NK-92 (cell line): ENCODE measurements around the gene DSTN.

Experiments used
- DNase-seq: peaks from one replicate; lab custom pipeline; 2025; ENCODE audit not compliant: unreplicated experiment; lab: John Stamatoyannopoulos, UW

DSTN gene

DNA sequence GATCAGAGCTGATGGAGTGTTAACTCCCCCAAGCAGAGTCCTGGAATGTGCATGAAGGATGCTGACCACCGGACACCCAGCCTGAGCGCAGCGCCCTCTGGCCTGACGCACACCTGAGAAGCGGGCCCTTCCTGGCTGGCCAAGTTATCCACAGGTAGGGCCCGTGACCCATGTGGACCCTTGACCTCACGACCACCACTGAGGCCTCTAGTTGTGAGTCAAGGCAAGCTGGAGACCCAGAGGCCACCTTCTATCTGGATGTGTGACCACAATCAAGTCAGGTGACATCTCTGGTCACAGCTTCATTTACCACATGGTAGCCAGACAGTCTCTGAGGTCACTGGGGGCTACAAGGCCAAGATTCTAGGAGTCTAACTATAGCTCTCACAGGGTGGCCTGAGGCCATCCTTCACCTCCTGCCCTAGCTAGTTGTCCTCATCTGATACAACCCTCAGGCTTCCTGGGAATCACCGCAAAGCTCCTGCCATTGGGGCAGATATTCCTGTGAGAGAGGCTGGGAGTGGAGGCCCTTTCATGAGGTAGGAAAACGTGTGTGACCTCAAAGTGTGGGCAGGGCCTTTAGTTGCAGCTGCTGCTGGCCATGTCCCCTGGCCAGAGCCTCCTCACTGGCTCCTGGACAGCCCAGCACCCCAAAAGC, 53.1 kb downstream of the DSTN start:
- DNase-seq: no peak

DNA sequence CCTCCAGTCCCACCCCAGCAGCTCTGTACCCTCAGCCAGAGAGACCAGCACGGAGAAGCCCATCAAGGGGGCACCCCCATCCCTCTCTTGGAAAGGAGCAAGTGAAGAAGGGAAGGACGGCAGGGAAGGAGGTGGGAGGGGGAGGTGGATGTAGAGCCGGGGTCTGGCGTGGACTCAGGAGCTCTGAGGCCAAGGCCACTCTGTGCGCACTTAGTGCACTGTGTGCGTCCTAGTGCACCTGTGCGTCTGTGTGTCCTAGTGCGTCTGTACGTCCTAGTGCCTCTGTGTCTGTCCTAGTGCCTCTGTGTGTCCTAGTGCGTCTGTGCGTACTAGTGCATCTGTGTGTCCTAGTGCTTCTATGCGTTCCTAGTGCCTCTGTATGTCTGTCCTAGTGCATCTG, 54.2 kb downstream of the DSTN start:
- DNase-seq: no peak

DNA sequence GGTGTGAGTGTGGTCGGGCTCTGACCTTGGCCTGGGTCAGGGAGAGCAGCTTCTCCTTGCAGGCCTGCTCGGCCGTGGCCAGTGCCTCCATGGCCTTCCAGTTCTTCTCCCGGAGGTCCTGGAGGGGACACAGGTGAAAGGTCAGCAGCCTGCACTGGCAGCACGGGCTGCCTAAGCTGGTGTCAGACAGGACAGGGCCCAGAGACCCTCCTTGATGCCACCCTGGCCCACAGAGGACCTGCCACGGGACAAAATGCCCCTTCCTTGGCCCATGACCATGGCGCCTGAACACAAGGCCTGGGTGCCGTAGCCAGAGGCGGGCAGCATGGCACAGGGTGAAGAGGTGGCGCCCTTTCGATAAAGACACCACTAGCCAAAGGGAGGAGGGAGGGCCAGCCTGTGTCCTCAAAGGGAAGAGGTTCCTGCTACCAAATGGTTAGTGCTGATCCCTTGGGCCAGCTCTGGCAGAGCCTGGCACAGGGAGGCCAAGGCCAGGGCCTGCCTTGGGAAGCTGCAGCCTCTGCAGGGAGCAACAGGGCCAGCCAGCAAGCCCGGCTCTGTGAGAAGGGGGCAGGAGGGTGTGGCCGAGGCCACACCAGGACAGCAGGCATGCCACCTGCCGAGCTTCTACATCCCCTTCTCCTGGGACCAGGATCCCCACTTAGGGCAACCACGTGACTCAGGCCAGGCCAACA, 54.8 kb downstream of the DSTN start:
- DNase-seq: no peak

DNA sequence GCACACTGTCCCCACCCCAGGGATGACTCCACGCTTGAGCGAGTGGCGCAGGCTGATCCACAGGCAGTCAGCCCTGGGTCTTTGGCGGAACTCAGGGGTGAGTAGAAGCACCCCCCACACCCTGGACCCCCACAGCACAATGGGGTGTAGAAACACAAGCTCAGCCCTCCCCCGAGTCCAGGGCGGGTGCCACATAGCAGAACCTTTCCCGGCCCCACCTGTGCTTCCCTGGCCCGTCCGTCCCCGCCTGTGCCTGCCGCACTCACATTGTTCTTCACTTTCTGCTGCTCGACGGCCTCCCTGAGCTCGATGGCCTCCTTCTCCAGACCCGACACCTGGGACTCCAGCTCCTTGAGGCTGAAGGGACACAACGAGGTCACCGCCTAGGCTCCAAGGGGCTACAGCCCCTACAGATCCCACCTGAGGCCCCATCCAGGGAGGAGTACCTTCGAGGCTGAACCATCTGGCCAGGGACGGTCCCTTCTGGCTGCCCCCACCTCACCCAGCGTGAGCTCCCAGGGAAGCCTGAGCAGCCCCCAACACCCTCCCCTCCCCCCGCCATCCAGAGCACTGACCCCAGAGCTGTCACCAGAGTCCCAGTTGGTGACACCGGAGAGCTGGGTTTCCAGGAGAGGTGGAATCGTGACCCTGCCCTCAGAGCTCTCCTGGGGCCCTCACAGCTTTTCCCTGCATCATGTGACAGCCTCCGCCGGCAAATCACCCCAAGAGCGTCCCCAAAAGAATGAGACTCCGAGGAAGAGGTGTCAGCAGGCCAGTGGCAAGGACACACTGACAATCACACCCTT, 55.6 kb downstream of the DSTN start:
- no peak for DNase-seq

DNA sequence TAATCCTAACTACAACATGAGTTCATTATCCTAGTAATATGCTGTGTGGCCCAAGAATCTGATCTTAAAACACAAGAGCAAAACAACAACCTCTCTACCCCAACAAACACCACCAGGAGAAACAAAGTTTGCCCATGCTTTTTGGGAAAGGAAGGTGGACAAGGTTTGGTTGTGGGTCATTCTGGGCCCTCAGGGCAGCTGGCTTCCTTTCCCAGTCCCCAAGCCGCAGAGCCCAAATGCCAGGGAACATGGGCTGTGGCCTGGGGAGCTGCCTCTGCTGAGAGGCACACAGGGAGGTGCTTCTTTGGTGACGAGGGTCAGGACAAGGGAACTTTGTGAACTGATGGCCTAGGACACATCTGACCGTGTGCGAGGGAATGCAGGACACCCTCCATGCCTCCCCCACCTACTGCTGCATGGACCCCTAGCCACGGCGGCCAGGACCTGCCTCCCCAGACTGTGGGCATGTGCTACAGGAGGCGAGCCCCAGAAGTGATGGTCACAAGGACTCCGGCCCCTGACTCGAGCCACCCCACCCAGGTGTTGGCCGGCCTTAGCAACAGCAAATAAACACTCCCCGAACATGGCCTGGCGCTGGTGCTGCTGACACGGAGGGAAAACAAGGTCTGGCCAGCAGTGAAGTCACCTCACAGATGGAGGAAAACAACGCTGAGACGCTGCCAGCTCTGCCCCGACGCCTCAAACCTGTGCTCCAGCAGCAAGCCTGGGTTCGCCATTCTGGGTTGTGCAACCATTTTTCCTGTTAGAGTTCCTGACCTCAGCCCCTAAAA, 56.5 kb downstream of the DSTN start:
- no peak for DNase-seq

DNA sequence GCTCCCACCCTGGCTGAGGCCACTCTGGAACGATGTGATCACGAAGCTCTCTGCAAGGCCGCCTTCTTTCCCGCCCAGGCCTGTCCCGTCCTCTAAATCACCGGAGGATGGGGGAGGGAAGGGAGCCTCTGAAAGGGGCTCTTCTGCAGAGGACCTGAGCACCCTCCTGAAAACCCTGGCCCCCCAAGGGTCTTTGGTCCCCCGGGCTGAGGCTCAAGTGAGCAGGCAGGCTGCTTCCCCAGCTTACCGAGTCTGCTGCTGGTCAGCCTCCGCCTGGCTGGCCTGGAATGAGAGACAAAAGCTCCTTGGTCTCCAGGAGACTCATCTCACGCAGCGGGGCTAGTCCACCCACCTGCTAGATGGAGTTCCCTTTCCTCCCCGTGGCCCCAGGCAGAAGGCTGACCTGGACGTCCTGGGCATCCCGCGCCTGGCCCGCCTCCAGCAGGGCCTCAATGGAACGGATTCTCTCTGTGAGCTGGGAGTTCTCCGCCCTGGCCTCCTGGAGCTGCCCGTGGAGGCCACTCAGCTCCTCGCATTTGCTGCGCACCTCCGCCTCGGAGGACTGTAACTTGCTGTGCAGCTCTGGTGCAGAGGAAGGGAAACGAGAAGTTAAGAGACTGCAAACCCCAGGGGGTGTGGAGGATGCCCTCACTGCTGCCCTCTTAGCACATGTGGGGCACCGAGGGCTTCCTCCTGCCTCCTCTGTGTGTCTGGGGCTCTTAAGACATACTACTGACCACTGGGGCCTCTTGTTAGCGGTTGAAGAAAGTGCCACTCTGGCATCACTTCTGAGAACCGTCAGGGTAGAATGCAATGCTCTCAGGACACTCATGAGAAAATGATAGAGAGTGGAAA, 57.5 kb downstream of the DSTN start:
- DNase-seq: no peak

DNA sequence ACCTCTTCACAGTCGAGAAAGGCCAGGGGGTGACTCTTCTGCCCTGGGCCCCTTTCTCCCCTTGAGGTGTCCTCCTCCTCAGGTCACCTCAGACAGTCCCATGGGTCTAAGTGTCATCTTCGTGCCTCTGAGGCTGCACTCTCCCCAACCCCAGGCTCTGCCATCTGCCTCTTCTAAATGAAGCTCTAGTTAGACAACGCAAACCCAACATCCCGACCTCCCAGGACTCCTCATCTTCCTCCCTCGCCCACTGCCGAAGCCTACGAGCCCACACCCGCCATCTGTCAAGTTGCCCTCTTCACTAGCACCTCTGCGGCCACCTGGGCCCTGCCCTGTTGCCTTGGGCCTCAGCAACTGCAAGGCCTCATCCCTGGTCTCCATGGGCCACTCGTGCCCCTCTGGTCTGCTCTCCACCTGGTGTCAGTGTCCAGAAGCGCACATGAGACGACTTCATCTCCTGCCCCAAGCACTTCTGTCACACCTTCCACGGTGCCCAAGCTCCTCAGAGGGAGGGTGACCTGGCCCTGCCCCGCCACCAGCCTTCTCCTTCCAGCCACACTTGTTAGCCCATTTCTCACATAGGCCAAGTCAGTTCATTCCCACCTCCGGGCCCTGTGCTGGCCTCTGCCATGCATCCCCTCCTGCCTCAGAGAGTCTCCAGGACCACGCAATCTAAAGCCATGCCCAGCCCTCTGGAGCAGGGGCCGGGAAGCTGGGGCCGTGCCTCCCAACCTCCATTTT, 58.4 kb downstream of the DSTN start:
- no peak for DNase-seq

DNA sequence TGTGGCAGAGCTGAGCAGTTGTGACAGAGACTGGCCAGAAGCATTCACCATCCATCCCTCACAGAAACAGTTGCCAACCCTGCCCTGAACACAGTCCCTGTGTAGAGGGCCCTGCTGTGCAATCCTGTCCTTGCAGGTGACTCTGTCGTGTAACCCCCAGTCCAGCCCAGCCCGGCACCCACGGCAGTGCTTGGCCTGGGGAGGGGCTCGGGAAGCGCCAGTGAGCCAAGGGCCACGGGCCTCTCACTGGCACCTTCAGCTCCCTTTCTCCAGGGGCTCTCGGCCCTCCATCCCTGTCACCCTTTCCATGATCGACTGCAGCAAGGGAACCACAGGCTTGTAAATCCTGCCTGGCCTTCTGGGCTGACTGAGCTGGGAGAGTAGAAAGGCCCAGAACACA, 59.1 kb downstream of the DSTN start:
- no peak for DNase-seq

DNA sequence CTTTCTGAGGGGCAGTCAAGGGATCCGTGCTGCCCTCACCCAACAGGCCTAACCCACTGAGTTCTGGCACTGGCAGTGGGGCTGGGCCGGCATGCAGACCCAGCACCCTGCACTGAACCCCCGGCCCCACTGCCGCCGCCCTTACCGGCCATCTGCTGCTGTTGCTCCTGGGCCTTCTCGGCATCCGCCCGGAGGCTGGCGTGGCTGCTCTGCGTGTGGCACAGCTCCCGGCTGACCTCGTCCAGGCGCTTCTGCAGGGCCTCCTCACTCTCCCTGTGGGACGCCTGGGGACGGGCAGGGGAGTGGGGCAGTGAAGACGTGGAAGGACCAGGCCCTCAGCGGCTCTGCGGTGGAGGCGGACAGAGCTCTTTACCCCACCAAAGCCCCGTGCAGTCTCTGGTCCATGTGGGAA, 59.8 kb downstream of the DSTN start:
- no peak for DNase-seq

DNA sequence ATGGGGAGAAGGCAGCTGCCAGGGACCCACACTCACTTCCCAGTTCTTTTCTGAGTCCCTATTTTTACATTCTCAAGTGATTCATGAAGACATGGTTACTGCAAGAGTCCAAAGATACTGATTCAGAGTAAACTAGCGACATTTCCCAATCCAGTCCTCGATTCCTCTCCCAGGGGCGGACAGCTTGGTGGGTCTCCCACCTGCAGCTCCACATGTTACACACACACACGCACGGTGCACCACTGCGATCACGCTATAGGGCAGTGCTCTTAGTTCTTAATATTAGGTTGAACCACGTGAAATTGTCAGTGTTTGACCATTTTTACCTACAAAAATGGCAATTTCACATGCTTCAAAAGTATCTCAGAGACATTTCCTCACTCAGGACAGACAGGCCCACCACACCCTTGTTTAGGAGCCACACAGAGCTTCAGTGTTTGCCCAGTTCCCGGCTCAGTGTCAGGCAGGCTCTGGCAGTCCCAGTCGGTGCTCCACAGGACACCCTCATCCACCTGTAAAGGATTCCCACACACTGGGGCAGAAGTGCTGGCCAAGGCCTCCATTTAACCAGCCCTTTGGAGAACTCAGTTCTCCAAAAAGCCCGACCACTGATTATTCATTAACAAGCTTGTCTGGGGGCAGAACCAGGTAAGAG, 60.4 kb downstream of the DSTN start:
- DNase-seq: no peak

DNA sequence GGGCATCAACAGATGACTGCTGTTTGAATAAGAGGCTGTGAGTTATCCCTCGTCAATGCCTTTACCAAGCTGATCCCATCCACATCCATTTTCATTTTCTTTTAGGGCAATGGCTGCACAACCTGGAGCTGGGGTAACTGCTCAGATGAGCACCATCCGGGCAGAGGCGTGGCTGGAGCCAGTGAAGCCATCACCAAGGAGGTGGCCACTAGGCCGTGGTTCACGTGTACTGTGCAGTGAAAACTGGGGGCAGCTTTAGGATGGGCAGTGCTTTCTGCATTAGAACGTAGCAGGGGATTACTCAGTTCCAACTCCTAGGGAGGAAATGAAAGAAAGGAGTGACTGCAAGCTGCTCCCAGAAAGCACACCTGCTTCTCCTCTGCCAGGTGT, 60.9 kb downstream of the DSTN start:
- no peak for DNase-seq

DNA sequence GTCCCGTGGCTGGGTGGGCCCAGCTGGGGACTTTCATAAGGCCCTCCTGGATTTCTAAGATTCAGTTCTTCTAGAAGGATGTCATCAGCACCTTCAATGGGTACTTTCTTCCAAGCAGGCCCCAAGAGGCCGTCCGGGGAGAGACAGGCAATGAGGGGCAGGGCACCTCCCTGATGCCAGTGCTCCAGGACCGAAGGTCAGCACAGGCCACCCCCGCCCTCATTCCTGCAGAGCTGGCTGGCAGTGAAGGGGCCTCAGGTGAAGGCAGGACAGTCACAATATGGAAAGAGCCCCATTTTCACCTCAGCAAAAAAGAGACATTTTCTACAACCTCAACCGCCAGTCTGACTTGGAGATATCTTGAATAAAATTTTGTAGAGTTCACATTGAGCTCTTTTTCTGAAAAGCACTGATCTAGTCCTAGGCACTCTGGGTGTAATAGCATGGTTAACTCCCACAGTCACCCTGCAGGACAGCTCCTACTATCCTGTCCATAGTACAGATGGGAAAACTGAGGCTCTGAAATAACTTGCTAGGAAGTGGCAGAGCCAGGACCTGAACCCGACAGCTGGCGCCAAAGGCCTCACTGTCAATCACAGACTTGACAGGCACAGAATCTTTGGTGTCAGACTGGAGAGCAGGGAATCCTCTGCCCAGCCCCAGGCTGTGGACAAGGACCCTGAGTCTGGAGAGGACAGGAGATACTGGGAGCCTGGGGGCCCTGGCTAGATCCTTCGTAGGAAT, 61.9 kb downstream of the DSTN start:
- no peak for DNase-seq

DNA sequence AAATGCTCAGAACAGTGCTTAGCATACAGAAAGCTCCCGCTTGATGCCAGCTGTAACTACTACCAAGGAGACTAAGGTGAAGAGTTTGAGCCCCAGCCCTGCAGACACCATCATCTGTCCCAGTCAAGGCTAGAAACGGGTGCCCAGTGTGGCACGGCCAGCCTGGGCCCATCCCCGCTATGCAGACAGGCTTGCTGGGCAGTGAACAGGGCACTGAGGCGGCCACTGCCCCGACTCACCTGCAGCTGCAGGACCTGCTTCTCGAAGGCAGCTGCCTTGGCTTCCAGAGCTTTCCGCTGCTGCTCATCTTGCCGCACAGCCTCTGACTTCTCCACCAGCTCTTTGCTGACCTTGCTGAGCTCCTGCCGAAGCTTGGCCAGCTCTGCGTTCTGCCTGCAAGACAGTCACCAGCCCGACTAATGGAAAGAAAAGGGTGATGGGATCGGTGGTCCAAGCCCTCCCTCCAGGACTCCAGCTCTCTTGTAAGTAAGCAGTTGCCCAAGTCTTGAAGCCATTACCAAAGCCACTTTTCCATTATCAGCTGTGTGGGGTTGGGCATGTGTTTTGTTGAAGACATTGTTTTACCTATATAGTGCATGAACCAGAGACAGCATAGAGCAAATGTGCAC, 63.5 kb downstream of the DSTN start:
- no peak for DNase-seq

DNA sequence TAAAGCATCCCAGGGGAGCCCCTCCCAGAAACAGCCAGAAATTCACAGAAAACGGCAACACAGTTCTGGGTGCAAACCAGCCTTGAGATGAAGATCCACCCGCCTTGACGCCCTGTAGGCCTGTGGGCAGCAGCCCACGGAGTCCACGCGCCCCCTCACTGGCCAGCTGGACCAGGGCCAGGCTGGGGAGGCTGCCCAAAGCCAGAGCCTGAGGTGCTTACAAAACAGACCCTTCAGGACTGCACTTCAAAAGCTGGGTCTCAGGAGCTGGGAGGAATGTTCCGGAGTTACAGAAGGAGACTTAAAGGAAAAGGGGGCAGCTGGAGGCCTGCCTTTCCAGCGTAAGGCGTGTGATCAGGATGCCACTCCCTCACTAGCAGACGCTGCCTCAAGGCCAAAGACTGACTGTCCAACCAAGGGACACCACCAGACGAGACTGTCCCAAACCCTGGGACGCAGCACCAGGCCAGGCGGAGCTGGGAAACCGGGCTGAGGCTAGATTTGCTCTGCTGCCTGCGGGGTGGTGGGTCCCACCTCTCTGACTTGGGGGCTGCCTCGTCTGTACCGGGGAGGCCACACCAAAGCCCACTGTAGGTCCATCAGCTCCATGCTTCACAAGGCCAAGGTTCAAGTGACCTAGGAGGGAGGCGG, 64.1 kb downstream of the DSTN start:
- DNase-seq: no peak

DNA sequence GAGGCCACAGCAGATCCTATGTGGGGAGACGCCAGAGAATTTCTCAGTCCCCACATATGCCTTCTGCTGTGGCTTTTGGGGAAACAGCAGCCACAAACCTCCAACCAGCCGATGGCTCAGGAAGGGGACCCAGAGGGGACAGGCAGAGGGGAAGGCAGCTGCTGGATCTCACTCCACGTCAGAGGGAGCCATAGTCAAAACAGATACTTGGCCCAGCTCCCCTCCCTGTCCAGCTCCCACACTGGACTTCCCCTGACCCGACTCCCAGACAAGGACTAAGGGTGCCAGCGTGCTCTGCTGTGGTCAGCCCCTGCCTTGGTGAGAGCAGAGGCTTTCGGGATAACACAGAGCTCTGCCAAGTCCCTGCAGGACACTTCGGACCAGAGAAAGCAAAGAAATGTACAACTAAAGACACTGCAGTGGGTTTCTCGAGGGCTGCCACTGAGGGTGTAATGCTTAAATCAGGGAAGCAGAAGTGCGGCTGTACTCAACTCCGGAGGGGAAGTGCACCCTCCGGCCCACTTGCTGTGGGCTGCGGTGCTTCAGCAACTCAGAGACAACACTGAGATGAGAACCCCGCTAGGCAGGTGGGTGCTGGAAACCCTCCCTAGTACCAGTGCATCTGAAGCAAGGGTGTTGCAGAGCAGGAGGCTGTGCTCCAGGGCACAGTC, 64.9 kb downstream of the DSTN start:
- DNase-seq: no peak

DNA sequence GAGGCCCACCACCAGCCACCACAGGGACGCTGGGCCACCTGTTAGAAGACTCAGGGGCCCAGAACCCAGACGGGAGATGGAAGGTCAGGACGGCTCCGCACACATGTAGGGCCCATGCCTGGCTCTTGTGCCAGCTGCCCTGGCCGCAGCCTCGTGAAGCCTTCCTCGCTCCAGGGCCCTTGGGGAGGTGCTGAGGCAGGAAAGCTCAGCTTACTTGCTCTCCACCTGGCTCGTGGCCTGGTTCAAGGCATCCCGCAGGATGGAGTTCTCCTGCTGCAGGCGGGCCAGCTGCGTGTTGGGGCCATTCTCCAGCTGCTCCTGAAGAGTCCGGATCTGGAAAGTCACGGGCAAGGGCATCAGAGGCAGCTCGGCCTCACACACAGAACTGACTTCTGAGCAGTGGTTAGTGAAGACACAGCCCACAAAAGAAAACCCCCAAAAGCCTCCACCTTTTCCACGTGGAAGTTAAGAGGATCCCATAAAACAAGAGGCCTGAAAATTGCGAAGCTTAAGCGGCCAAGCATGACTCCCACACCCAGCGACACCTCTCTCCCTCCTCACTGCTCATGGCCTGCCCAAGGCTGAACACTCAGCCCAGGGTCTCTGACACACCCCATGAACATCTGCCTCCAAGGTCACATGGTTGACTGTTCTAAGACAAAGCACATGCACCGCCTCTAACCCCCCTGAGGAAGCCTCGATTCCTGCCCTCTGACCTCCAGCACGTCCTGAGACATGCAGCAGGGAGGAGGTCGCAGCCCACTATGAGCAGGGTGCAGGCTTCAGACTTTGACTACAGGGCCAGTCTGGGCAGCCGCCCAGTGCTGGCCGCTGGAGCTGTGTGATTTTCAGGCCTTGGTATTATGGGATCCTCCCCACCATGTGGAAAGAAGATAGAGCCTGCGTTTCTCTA, 65.7 kb downstream of the DSTN start:
- no peak for DNase-seq
